Esophagus squamous epithelium (tissue), 5 donors: ENCODE results near the gene RBMS3. TPM values are rescaled to one million over a fixed set of nuclear protein-coding genes. Genes with fewer than 3 reads are reported as not detected.

ENCODE experiments used
- DNase-seq: peaks from one replicate; lab custom pipeline; 2025; lab: John Stamatoyannopoulos, UW
- H3K27ac ChIP-seq, 4 donors: fragments of 200-600 bp; sonication (generic); one replicate each; pipeline ENCODE4 v1.5.1; 2016 to 2019; ENCODE audit warnings: mild to moderate bottlenecking in 1 of 4
- H3K27me3 ChIP-seq, 4 donors: fragments of 200-600 bp; sonication (generic); 1 replicate in 3 of 4; 2 replicates in 1 of 4; pipeline versions ENCODE4 v1.5.1 to v1.6.0; 2017 to 2021; ENCODE audit warnings: antibody characterized with exemption in 1 of 4
- H3K36me3 ChIP-seq, 3 donors: fragments of 200-600 bp; sonication (generic); one replicate each; pipeline ENCODE4 v1.5.1; 2016 to 2019
- H3K4me1 ChIP-seq, 3 donors: fragments of 200-600 bp; sonication (generic); one replicate each; pipeline ENCODE4 v1.5.1; 2017 to 2019
- H3K4me3 ChIP-seq, 4 donors: fragments of 200-600 bp; sonication (generic); 1 replicate in 3 of 4; 2 replicates in 1 of 4; pipeline ENCODE4 v1.5.1; 2016 to 2019; ENCODE audit warnings: mild to moderate bottlenecking in 2 of 4, moderate library complexity in 1 of 4
- H3K9me3 ChIP-seq, 3 donors: fragments of 200-600 bp; sonication (generic); one replicate each; pipeline ENCODE4 v1.5.1; 2016 to 2019
- CTCF ChIP-seq, 6 experiments: fragments of 450-650 bp in 4 of 6; fragments of 200-600 bp in 2 of 6; sonication (generic) in 2 of 6; IDR thresholded peaks; one replicate each; pipeline ENCODE4 v1.5.1; 2016 to 2019; ENCODE audit warnings: antibody characterized with exemption in 6 of 6, mild to moderate bottlenecking in 4 of 6, moderate library complexity in 4 of 6
- POLR2A ChIP-seq, 4 donors: fragments of 450-650 bp; IDR thresholded peaks; one replicate each; pipeline ENCODE4 v1.6.1; 2017; ENCODE audit warnings: antibody characterized with exemption in 4 of 4, mild to moderate bottlenecking in 4 of 4, moderate library complexity in 3 of 4
- WGBS, 2 donors: methylation state at CpG; one replicate each; pipeline ENCODE4 v1.1.5; 2018; 5-methylcytosine and 5-hydroxymethylcytosine counted together
- intact Hi-C: fragments of 100-400 bp; cut with DNase I; formaldehyde crosslinking; loops from one replicate; pipeline ENCODE4 v1.15.0; 2022
- total RNA-seq, 4 donors: library from RNA; depleted of rRNA; stranded (reverse); fragments of >200 nt; gene quantifications; one replicate each; pipeline ENCODE4 v1.1.0, GENCODE V29; 2016
- donor health status: DM: yes; HTN: yes; CAD: no.

RBMS3 gene
- total RNA-seq, 4 donors from 2014 or later, result 0.57 to 35.7 (median 6.1) TPM

GRCh38 chr3:29934751-29935150 lies 653.9 kb downstream of the RBMS3 start:
- intact Hi-C loops, result no loop called here
- no peak overlapping the region for H3K4me3 ChIP-seq
- peaks cover 0 to 21% (median 6%) of the 10 kb centered on the region in 3 donors for H3K4me1 ChIP-seq
- H3K27me3 ChIP-seq, result no peaks in the 10 kb centered on the region
- H3K27ac ChIP-seq, result no peak overlapping the region
- 86 to 88% methylated on average over 4 of the region's 4 CpGs for WGBS, 2 donors
- H3K36me3 ChIP-seq, result no peaks in the 10 kb centered on the region
- TF ChIP-seq CTCF (IDR thresholded peaks at IDR 0.05) (no peak), POLR2A (IDR thresholded peaks at IDR 0.05) (no peak)
- no peak for DNase-seq
- H3K9me3 ChIP-seq, result no peaks in the 10 kb centered on the region

- Histone ChIP-seq H3K4me3 (no peak overlapping the region), H3K4me1 (peaks cover 0 to 21% (median 6%) of the 10 kb centered on the region in 3 donors), H3K27me3 (no peaks in the 10 kb centered on the region), H3K27ac (no peak overlapping the region), H3K9me3 (no peaks in the 10 kb centered on the region), H3K36me3 (no peaks in the 10 kb centered on the region)
- TF ChIP-seq POLR2A (IDR thresholded peaks at IDR 0.05) (no peak), CTCF (IDR thresholded peaks at IDR 0.05) (no peak)
- 35 to 50% methylated on average over 3 of the region's 3 CpGs for WGBS, 2 donors
- intact Hi-C loops, result no loop called here
- DNase-seq, result no peak
Observed at GRCh38 chr3:29936054-29936453, 655.2 kb downstream of the RBMS3 start.

GRCh38 chr3:29936766-29937165 lies 655.9 kb downstream of the RBMS3 start:
- Histone ChIP-seq H3K9me3 (no peaks in the 10 kb centered on the region), H3K4me3 (no peak overlapping the region), H3K4me1 (peaks cover 0 to 21% (median 6%) of the 10 kb centered on the region in 3 donors), H3K36me3 (no peaks in the 10 kb centered on the region), H3K27ac (no peak overlapping the region), H3K27me3 (no peaks in the 10 kb centered on the region)
- WGBS, 2 donors, result 83 to 89% methylated on average over 2 of the region's 2 CpGs
- TF ChIP-seq CTCF (IDR thresholded peaks at IDR 0.05) (no peak), POLR2A (IDR thresholded peaks at IDR 0.05) (no peak)
- intact Hi-C loops, result no loop called here
- DNase-seq, result no peak

GRCh38 chr3:29937185-29937584 lies 656.3 kb downstream of the RBMS3 start:
- Histone ChIP-seq H3K4me1 (peaks cover 0 to 21% (median 6%) of the 10 kb centered on the region in 3 donors), H3K36me3 (no peaks in the 10 kb centered on the region), H3K4me3 (no peak overlapping the region), H3K27ac (no peak overlapping the region), H3K9me3 (no peaks in the 10 kb centered on the region), H3K27me3 (no peaks in the 10 kb centered on the region)
- intact Hi-C loops, result no loop called here
- TF ChIP-seq CTCF (IDR thresholded peaks at IDR 0.05) (no peak), POLR2A (IDR thresholded peaks at IDR 0.05) (no peak)
- no peak for DNase-seq

- Histone ChIP-seq H3K4me3 (no peak overlapping the region), H3K4me1 (peaks cover 0 to 20% (median 6%) of the 10 kb centered on the region in 3 donors), H3K27ac (no peak overlapping the region), H3K9me3 (no peaks in the 10 kb centered on the region), H3K36me3 (no peaks in the 10 kb centered on the region), H3K27me3 (no peaks in the 10 kb centered on the region)
- 58 to 63% methylated on average over 1 of the region's 1 CpG for WGBS, 2 donors
- intact Hi-C loops, result no loop called here
- TF ChIP-seq POLR2A (IDR thresholded peaks at IDR 0.05) (no peak), CTCF (IDR thresholded peaks at IDR 0.05) (no peak)
- no peak for DNase-seq
Observed at GRCh38 chr3:29940759-29941323, 660.0 kb downstream of the RBMS3 start.
